Peyer's patch (tissue), 4 donors: ENCODE measurements around the gene MAGEB18. TPM values are rescaled to one million over a fixed set of nuclear protein-coding genes. Genes with fewer than 3 reads are reported as not detected.

Experiments
- DNase-seq, 3 donors: peaks; one replicate each; pipeline ENCODE4 v3.0.0-alpha.2; 2017 to 2019
- H3K27ac ChIP-seq, 4 donors: fragments of 200-600 bp; sonication (generic); one replicate each; pipeline ENCODE4 v1.5.1; 2016 to 2019
- H3K27me3 ChIP-seq, 2 donors: fragments of 200-600 bp; sonication (generic); one replicate each; pipeline ENCODE4 v1.5.1; 2019
- H3K36me3 ChIP-seq, 3 donors: fragments of 200-600 bp; sonication (generic); one replicate each; pipeline ENCODE4 v1.5.1; 2016 to 2019
- H3K4me1 ChIP-seq, 4 donors: fragments of 200-600 bp; sonication (generic); one replicate each; pipeline ENCODE4 v1.5.1; 2016 to 2019
- H3K4me3 ChIP-seq, 4 donors: fragments of 200-600 bp; sonication (generic); 1 replicate in 3 of 4; 2 replicates in 1 of 4; pipeline ENCODE4 v1.5.1; 2016 to 2019; ENCODE audit warnings: mild to moderate bottlenecking in 1 of 4
- H3K9me3 ChIP-seq, 4 donors: fragments of 200-600 bp; sonication (generic); one replicate each; pipeline ENCODE4 v1.5.1; 2016 to 2019; ENCODE audit warnings: mild to moderate bottlenecking in 1 of 4
- POLR2A ChIP-seq, 2 donors: fragments of 450-650 bp; IDR thresholded peaks; one replicate each; pipeline ENCODE4 v1.5.1; 2017; ENCODE audit warnings: antibody characterized with exemption in 2 of 2, mild to moderate bottlenecking in 2 of 2, moderate library complexity in 2 of 2
- total RNA-seq, 4 donors: library from RNA; depleted of rRNA; stranded (reverse); fragments of >200 nt; gene quantifications; one replicate each; pipeline ENCODE4 v1.1.0, GENCODE V29; 2016
- TF ChIP-seq, protein P1 (sequence below), 6 experiments: fragments of 450-650 bp in 4 of 6; fragments of 200-600 bp in 2 of 6; sonication (generic) in 1 of 6; IDR thresholded peaks; one replicate each; pipeline ENCODE4 v1.5.1; 2017 to 2019; ENCODE audit warnings: antibody characterized with exemption in 6 of 6, mild to moderate bottlenecking in 3 of 6, moderate library complexity in 1 of 6

MAGEB18 gene
- total RNA-seq: not detected

DNA sequence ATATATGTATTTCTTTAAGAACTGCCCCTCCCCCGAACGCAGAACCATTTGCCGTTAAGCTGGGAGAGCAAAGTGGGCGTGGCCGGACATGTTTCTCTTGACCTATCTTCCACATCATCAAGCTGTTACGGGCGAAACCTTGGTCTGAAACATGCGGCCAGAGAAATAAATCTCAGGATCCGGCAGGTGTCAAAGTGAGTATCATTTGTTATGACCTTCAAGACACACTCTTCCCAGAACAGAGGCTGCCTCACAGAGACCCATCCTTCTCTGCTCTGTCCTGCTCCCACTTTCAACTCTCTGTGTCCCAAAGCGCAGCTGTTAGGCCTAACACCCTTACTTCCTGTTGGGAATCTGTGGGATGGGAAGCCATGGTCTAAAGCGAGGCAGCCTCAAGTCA lies at the start of gene MAGEB18:
MAGEB18 (plus strand) TSS at position 70 of the 400 bp plus-strand sequence. CDS start 643 bp downstream, outside the sequence.
- DNase-seq: no peak
- no peaks in the 10 kb centered on the region for H3K36me3 ChIP-seq
- no peaks in the 10 kb centered on the region for H3K4me1 ChIP-seq
- TF ChIP-seq, protein P1, sequence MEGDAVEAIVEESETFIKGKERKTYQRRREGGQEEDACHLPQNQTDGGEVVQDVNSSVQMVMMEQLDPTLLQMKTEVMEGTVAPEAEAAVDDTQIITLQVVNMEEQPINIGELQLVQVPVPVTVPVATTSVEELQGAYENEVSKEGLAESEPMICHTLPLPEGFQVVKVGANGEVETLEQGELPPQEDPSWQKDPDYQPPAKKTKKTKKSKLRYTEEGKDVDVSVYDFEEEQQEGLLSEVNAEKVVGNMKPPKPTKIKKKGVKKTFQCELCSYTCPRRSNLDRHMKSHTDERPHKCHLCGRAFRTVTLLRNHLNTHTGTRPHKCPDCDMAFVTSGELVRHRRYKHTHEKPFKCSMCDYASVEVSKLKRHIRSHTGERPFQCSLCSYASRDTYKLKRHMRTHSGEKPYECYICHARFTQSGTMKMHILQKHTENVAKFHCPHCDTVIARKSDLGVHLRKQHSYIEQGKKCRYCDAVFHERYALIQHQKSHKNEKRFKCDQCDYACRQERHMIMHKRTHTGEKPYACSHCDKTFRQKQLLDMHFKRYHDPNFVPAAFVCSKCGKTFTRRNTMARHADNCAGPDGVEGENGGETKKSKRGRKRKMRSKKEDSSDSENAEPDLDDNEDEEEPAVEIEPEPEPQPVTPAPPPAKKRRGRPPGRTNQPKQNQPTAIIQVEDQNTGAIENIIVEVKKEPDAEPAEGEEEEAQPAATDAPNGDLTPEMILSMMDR (IDR thresholded peaks at IDR 0.05): no peak
- TF ChIP-seq POLR2A (IDR thresholded peaks at IDR 0.05): no peak
- H3K4me3 ChIP-seq: no peak within 1 kb of the TSS
- no peaks in the 10 kb centered on the region for H3K9me3 ChIP-seq
- H3K27ac ChIP-seq: no peak within 1 kb of the TSS
- H3K27me3 ChIP-seq: no peaks in the 10 kb centered on the region

DNA sequence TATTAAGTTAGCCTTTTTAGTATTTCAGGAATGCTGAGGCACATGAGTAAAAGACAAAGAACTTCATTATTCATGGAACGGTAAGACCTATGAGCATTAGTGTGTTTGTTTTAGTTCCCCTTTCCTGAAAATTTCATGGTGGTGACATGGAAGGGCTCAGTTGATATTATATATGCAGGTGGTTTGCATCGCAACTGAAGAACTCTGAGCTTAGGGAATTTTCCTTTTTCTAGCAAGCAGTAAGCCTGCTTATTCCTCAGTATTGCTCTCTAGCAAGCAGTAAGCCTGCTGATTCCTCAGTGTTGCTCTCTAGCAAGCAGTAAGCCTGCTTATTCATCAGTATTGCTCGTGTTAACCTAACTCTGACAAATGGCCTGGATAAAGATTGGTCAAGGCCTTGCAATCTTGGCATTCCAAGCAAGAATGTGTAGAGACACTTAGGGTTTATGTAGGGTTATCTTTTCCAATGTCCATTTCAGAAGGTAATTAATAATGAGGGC lies 37.7 kb upstream of the MAGEB18 start:
- Histone ChIP-seq H3K4me1 (no peaks in the 10 kb centered on the region), H3K36me3 (no peaks in the 10 kb centered on the region), H3K27ac (no peak overlapping the region), H3K9me3 (no peaks in the 10 kb centered on the region), H3K27me3 (no peaks in the 10 kb centered on the region), H3K4me3 (no peak overlapping the region)
- DNase-seq: no peak
- TF ChIP-seq POLR2A (IDR thresholded peaks at IDR 0.05): no peak
- TF ChIP-seq, protein P1 (IDR thresholded peaks at IDR 0.05): no peak

DNA sequence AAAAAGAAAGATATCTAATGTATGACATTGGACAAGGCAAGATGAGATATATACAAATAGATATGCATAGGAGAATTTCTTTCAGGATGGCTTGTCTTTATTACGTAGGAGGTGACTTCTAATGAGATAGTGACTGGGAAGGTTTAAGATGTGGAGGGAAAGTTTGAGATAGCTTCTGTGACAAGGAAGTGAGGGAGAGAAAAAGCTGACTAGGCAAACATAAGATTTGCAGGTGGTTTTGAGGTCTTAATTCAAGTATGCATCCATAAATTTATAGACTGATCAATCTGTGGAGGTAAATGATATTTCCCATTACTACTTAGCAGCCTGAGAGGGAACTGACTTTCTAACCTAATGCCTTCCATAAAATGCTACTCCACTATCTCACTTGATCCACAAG lies 29.0 kb upstream of the MAGEB18 start:
- H3K27me3 ChIP-seq: no peaks in the 10 kb centered on the region
- no peak overlapping the region for H3K27ac ChIP-seq
- no peaks in the 10 kb centered on the region for H3K4me1 ChIP-seq
- DNase-seq: no peak
- no peak overlapping the region for H3K4me3 ChIP-seq
- no peak for TF ChIP-seq POLR2A (IDR thresholded peaks at IDR 0.05)
- TF ChIP-seq, protein P1 (IDR thresholded peaks at IDR 0.05): no peak
- H3K36me3 ChIP-seq: no peaks in the 10 kb centered on the region
- no peaks in the 10 kb centered on the region for H3K9me3 ChIP-seq

DNA sequence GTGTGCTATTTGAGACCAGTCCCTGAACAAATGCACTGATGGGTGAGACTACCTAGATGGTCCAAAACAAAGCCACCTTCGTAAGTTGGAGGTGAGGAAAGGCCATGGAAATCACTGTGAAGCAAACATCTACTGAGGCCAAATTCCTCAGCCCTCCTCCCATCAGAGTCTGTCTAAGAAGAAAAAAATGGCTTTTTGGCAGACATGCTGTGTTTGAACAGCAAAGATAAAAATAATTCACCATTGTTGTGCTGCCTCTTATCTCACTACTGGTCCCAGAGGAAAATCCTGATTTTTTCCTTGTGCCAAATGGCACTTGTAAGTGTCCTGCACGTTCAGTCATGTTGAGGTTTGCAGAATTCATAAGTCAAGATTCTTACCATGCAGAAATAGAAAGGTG lies 7.9 kb downstream of the MAGEB18 start:
- H3K27me3 ChIP-seq: no peaks in the 10 kb centered on the region
- TF ChIP-seq, protein P1 (IDR thresholded peaks at IDR 0.05): no peak
- no peak for TF ChIP-seq POLR2A (IDR thresholded peaks at IDR 0.05)
- no peaks in the 10 kb centered on the region for H3K9me3 ChIP-seq
- H3K27ac ChIP-seq: no peak overlapping the region
- H3K4me1 ChIP-seq: no peaks in the 10 kb centered on the region
- no peak overlapping the region for H3K4me3 ChIP-seq
- H3K36me3 ChIP-seq: no peaks in the 10 kb centered on the region
- no peak for DNase-seq

DNA sequence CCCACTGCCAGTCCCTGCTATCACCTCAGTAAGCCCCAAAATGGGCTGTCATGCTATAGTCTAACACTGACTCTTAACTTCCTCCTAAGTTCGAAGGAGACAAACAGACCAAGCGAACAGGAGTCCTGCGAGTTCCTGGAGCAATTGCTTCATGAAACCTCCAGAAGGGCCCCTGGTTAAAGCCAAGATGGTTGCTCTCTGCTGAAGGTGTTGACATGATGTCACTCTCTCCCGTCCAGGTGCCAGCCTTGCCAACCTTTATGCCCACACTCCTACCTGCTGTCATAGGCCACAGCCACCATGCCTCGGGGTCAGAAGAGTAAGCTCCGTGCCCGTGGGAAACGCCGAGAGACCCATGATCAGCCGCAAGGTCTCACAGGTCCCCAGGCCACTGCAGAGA lies 22.2 kb downstream of the MAGEB18 start, which contains the start of gene MAGEB6B:
MAGEB6B (plus strand) TSS at position 301 of the 400 bp plus-strand sequence; CDS start at position 301, 0 bp downstream.
- TF ChIP-seq POLR2A (IDR thresholded peaks at IDR 0.05): no peak
- TF ChIP-seq, protein P1 (IDR thresholded peaks at IDR 0.05): no peak
- DNase-seq: no peak
- H3K27me3 ChIP-seq: no peaks in the 10 kb centered on the region
- H3K9me3 ChIP-seq: no peaks in the 10 kb centered on the region
- no peak within 1 kb of the TSS for H3K4me3 ChIP-seq
- H3K27ac ChIP-seq: no peak within 1 kb of the TSS
- H3K36me3 ChIP-seq: no peaks in the 10 kb centered on the region
- H3K4me1 ChIP-seq: no peaks in the 10 kb centered on the region

Other genes with a start within 250 kb of the MAGEB18 start
- not detected for gene MAGEB6B, start 22.3 kb downstream of the MAGEB18 start, total RNA-seq
- not detected for gene MAGEB6, start 54.1 kb downstream of the MAGEB18 start, total RNA-seq
- gene MAGEB5, start 77.8 kb downstream of the MAGEB18 start, total RNA-seq: not detected